ENCODE measurements around the gene NAA50.
A peak's percentile ranks its signal among the peaks of the same experiment; 100 is the strongest.

NAA50 gene

GRCh38 chr3:113741086-113741485 lies 5.0 kb downstream of the NAA50 start:
- no peak for DNase-seq

DNA sequence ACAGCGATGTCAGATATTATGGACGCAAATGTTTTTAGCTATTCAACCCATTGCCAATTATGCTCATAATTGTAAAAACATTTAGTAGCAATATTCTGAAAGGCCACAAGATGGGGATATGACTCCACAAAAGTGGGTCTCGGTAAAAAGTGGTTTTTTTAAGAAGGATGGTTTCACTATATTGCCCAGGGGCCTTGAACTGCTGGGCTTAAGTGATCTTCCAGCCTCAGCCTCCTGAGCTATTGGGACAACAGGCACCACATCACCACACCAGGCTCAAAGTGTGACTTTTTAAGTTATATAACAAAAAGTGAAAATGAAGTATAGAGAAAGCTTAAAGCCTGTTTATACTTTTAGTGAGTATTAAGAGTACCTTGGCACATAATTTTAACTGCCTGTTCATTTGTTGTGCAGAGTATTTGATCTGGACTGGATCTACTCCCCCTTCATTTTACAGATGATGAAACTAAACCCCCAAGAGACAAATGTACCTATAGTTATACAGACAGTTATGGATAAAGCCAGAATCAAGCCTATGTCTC lies 9.4 kb downstream of the NAA50 start:
- DNase-seq = peak; percentile 73

DNA sequence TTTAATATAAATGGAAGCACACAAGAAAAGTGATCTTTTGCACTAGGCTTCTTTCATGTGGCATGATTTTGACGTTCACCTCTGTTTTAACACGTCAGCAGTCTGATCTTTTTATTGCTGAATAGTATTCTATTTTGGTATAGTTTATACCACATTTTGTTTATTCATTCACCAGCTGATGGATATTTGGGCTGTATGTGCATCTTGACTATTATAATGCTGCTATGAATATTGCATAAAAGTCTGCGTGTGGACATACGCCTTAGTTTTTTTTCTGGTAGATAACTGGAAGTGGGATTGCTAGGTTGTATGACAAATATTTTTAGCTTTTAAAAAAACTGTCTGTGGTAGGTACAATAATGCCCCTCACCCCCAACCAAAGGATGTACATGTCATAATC lies 14.4 kb downstream of the NAA50 start:
- no peak for DNase-seq

DNA sequence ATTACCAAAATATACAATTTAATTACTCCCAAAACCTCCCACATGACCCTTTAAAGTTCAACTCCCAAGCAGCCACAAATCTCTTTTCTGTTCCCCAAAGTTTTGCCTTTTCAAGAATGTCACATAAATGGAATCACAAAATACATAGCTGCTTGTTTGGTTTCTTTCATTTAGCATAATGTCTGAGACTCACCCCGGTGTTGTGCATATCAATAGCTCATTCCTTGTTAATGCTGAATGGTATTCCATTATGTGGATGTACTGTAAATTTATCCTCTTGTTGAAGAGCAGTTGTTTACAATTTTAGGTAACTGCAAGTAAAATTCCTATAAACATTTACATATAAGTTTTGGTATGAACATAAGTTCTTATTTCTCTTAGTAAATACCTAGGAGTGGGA lies 15.5 kb downstream of the NAA50 start:
- DNase-seq = no peak

DNA sequence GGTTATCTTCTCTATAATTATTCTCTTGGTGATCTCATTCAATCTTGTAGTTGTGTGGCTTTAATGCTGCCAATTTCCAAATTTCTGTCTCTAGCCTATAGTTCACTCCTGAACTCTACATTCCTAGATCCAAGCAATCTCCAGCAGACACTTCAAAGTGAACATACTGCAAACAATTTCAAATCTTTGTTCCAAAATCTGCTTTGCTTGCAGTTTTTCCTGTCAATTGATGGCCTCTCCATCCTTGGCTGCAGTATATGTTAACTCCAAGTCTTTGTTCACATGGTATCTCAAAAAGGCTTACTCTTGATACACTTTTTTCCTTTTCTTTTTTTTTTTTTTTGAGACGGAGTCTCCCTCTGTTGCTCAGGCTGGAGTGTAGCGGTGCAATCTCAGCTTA lies 17.4 kb downstream of the NAA50 start:
- DNase-seq = no peak

DNA sequence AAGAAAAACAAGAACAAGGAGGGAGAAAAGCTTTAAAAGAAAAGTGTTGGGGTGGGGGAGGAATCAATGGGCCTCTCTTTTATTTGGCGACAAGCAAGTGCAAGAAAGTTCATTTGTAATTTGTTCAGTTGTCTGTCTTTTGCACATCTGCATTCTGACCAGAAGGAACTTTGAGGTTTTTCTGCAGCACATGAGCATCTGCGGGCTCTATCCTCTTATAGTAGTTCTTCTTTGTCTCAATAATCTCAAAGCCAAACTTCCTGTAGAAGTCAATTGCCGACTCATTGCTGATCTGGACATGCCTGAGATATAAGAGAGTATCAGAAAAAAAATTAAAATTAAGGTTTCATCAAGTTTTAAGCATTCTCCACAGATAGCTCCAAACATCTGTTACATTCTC lies 24.4 kb downstream of the NAA50 start:
- no peak for DNase-seq

GRCh38 chr3:113719758-113720157 lies 26.3 kb downstream of the NAA50 start:
- no peak for DNase-seq

GRCh38 chr3:113719294-113719693 lies 26.8 kb downstream of the NAA50 start:
- DNase-seq = no peak

- no peak for DNase-seq
Observed at GRCh38 chr3:113717818-113718217, 28.2 kb downstream of the NAA50 start.

- no peak for DNase-seq
Observed at GRCh38 chr3:113717308-113717707, 28.7 kb downstream of the NAA50 start.

DNA sequence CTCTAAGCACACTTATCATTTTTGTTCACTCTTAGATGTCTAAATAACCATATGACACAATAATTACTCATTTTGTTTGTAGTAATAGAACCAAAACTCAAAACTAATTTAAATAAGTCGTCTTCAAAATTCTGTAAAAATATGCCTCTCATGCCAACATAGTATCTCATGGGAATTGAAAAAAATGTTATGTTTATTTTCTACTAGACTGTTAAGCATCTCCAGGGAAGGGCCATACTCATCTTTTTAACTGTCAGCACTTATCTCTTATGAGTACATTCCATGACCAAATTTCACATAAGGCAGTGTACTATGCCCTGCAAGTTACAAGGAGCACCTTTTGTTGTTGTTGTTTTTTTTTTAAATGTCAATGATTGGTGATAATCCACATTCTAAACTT lies 31.3 kb downstream of the NAA50 start:
- no peak for DNase-seq

- no peak for DNase-seq
Observed at GRCh38 chr3:113712129-113712528, 33.9 kb downstream of the NAA50 start.

GRCh38 chr3:113707835-113708234 lies 38.2 kb downstream of the NAA50 start:
- DNase-seq = no peak

DNA sequence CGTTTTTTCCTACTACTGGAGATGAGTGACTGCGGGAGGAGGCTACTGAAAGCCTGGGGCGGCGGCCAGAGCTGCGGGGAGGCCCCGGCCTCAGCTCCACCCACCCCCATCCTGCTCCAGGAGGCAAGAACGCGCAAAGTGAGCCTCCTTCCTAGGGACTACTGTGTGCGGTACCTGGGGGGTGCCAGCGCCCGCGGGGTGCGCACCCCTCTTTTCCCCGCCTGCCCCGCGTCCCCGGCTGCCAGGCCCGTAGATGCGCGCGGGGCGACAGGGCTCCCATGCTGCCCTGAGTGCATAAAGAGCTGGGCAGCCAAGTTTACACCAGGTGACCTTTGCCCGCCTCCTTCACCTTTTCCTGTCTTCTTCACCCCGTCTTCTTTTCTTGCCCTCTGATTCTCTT lies 47.1 kb downstream of the NAA50 start:
- peak; percentile 61 for DNase-seq

DNA sequence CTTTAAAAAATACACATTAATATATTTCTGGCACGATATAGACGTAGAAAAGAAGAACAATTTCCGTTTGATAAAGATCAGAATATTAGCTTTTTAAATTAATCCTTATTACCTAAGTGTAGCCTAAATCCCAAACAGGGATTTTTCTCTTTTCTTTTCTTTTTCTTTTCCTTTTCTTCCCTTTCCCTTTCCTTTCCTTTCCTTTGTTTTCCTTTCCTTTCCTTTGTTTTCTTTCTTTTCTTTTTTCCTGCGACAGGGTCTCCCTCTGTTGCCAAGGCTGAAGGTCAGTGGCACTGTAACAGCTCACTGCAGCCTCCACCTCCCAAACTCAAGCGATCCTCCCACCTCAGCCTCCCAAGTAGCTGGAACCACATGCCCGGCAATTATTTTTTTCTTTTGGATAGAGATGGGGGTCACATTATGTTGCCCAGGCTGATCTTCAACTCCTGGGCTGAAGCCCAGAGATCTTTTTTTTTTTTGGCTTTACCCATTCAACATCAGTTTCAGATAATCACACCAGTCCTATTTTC lies 47.8 kb downstream of the NAA50 start:
- DNase-seq = no peak

DNA sequence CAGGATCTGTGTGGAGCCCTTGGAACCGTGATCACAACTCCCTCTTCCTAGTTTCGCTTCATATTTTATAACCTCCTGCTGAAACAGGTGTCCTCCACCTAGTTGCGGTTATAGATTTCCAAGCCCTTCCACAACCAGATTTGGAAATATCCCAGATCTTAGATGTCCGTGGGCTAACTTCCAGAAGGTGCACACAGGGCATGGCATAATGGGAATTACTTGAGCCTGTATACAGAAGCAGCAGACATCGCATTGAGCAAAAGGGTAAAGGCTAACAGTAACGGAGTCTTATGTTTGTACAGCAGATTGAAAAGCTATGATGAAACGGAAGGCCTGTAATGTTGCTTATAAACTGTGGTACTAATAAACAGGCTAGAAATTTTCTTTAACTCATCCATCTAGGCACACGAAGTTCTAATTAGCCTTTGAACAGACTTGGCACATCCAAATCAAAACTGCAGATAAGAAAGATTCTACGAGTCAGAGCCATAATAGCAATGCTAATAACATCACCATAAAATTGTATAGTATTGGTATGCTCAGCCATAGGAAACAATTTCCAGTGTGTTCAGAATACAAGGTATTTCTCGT lies 48.5 kb downstream of the NAA50 start:
- DNase-seq = peak; percentile 57

GRCh38 chr3:113696658-113697499 lies 49.2 kb downstream of the NAA50 start:
- DNase-seq = peak; percentile 98

- DNase-seq = peak; percentile 70
Observed at GRCh38 chr3:113695786-113696645, 50.0 kb downstream of the NAA50 start, which contains the start of gene USF3. USF3 (minus strand) TSS chr3:113696642; CDS start chr3:113674878, 21,764 bp downstream.

GRCh38 chr3:113695431-113695785 lies 50.6 kb downstream of the NAA50 start:
- DNase-seq = peak; percentile 23

DNA sequence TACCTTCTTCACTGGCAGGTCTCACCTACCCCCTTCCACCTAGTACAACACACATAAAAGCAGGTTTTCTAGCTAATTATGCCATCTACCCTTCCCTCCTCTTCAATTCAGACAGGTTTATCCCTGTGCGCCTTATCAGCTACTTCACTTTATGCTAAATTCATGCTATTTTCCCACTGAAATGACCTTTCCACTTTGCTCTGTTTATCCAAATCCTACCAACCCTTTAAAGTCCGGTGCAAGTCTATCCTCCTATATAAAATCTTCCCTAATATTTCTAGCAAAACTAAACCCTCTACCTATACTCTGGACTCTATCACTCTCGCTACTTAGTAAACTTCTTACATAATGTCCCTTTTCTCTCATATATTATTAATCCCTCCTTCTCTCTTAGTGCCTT lies 55.6 kb downstream of the NAA50 start:
- DNase-seq = no peak

GRCh38 chr3:113685956-113686721 lies 59.9 kb downstream of the NAA50 start:
- DNase-seq = no peak

DNA sequence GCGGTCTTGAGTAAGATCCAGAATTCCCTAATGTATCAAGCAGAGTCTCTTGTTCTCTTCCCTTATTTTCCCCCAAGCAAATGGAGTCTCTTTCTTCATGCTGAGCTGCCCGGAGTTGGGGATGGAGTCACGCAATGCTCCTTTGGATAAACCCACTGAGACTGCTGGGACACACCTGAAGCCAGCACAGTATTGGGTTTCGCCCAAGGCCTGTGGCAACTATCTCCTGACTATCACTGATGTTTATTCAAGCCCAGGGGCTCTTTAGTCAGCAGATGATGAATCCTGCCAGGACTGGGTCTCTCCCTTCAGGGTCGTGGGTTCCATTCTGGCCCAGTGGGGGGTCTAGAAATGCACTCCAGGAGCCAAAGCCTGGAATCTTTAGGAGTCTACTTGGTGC lies 60.9 kb downstream of the NAA50 start:
- DNase-seq = no peak
